Adrenal gland (tissue), 12 donors: ENCODE measurements around the gene SPTBN1. TPM values are rescaled to one million over a fixed set of nuclear protein-coding genes. Genes with fewer than 3 reads are reported as not detected.

Experiments
- DNase-seq, 7 donors: peaks; one replicate each; pipeline ENCODE4 v3.0.0-alpha.2; 2019 to 2020
- H3K27ac ChIP-seq, 5 donors: fragments of 200-600 bp; sonication (generic) in 4 of 5; 1 replicate in 3 of 5; 2 replicates in 2 of 5; pipeline versions ENCODE4 v1.5.1 to v1.8.0; 2016 to 2020; ENCODE audit warnings: mild to moderate bottlenecking in 1 of 5
- H3K27me3 ChIP-seq: fragments of 200-600 bp; 2 replicates; pipeline ENCODE4 v1.8.0; 2021
- H3K36me3 ChIP-seq, 2 donors: fragments of 200-600 bp; replicated peaks in 1 of 2; 1 replicate in 1 of 2; 2 replicates in 1 of 2; pipeline versions ENCODE4 v1.5.1 to v1.8.0; 2018 to 2022
- H3K4me1 ChIP-seq, 2 donors: fragments of 200-600 bp; replicated peaks in 1 of 2; 1 replicate in 1 of 2; 2 replicates in 1 of 2; pipeline versions ENCODE4 v1.5.1 to v1.8.0; 2018 to 2021
- H3K4me3 ChIP-seq, 4 donors: fragments of 200-600 bp; sonication (generic) in 3 of 4; one replicate each; pipeline ENCODE4 v1.5.1; 2016 to 2018
- H3K9me3 ChIP-seq, 3 donors: fragments of 200-600 bp; sonication (generic) in 1 of 3; replicated peaks in 1 of 3; 1 replicate in 2 of 3; 2 replicates in 1 of 3; pipeline versions ENCODE4 v1.5.1 to v1.8.0; 2016 to 2021
- POLR2A ChIP-seq, 2 donors: fragments of 450-650 bp; IDR thresholded peaks; one replicate each; pipeline ENCODE4 v1.6.1; 2017; ENCODE audit warnings: antibody characterized with exemption in 2 of 2, mild to moderate bottlenecking in 2 of 2, moderate library complexity in 1 of 2
- WGBS, 4 donors: extraction: QIAGEN DNeasy Blood & Tissue Kit in 2 of 4; methylation state at CpG; one replicate each; pipeline versions ENCODE4 v1.1.5 to v1.1.7; 2013 to 2017; 5-methylcytosine and 5-hydroxymethylcytosine counted together
- intact Hi-C, 2 donors: fragments of 100-400 bp; cut with DNase I; formaldehyde crosslinking; loops; one replicate each; pipeline versions ENCODE4 v1.14.1 to v1.15.0; 2022 to 2023
- polyA plus RNA-seq, 3 donors: library from polyadenylated mRNA; stranded (reverse); fragments of 200-250 nt in 2 of 3; fragments of 350-450 nt in 1 of 3; fragmentation: Illumina TruSeq in 1 of 3; extraction: RNeasy Lipid Tissue Mini Kit (QIAGEN cat#74804) in 1 of 3; gene quantifications; one replicate each; pipeline ENCODE4 v1.2.3, GENCODE V29; 2013 to 2014
- total RNA-seq, 9 donors: library from RNA; depleted of rRNA in 4 of 9; stranded (reverse); fragments of >200 nt in 4 of 9; fragments of 120-200 nt in 1 of 9; fragmentation: NEBNext Ultra II Directional in 1 of 9; extraction: Animal tissue kit (Norgen Biotek cat#: 25700) in 1 of 9; gene quantifications; one replicate each; pipeline versions ENCODE4 v1.1.0 to v1.2.4, GENCODE V29; 2013 to 2023
- TF ChIP-seq, protein P1 (sequence below), 6 experiments: fragments of 450-650 bp in 4 of 6; fragments of 200-600 bp in 2 of 6; sonication (generic) in 1 of 6; IDR thresholded peaks; 1 replicate in 5 of 6; 2 replicates in 1 of 6; pipeline versions ENCODE4 v1.5.1 to v1.8.0; 2016 to 2021; ENCODE audit warnings: antibody characterized with exemption in 6 of 6, mild to moderate bottlenecking in 2 of 6, moderate library complexity in 1 of 6
- donor health status: healthy with polysubstance abuse.
- donor health status: Bipolar disorder and iron deficiency.
- donor health status: DM: yes; HTN: yes; CAD: no.
- donor health status: DM: no; HTN: no; CAD: no.
- donor health status: DM: no; HTN: no; CAD: no.
- donor health status: DM: yes; HTN: yes; CAD: no.

SPTBN1 gene
- total and polyA plus RNA-seq, 12 donors, result 72.9 to 653 (median 493) TPM

DNA sequence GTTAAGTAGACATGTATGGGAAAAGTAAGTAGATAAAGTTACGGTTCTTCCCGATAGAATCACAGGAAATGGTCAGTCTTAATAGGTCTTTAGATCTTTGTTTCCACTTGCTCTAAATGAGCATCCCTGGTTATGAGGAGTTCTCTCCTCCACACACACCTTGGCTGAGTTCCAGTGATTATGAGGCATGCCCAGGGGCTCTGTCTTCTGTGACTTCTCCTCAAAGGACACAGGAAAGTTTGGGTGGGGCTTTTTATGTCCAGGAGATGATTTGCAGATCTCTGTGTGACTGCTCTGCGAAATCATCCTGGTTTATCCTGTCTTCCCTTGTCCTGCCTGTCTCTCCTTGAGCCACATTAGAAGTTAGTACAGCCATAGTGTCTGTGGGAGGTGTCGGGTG is 183.5 kb downstream of the SPTBN1 start:
- peak overlapping the region; percentile 55 to 88 (median 79) for H3K27ac ChIP-seq
- TF ChIP-seq POLR2A (IDR thresholded peaks at IDR 0.05), result no peak
- TF ChIP-seq, protein P1, sequence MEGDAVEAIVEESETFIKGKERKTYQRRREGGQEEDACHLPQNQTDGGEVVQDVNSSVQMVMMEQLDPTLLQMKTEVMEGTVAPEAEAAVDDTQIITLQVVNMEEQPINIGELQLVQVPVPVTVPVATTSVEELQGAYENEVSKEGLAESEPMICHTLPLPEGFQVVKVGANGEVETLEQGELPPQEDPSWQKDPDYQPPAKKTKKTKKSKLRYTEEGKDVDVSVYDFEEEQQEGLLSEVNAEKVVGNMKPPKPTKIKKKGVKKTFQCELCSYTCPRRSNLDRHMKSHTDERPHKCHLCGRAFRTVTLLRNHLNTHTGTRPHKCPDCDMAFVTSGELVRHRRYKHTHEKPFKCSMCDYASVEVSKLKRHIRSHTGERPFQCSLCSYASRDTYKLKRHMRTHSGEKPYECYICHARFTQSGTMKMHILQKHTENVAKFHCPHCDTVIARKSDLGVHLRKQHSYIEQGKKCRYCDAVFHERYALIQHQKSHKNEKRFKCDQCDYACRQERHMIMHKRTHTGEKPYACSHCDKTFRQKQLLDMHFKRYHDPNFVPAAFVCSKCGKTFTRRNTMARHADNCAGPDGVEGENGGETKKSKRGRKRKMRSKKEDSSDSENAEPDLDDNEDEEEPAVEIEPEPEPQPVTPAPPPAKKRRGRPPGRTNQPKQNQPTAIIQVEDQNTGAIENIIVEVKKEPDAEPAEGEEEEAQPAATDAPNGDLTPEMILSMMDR (IDR thresholded peaks at IDR 0.05), result no peak
- 56 to 65% (median 63%) methylated on average over 3 to 4 of the region's 4 CpGs for WGBS, 4 donors
- peaks cover 53 to 86% of the 10 kb centered on the region in 2 donors for H3K4me1 ChIP-seq
- peak in 1 of 7 donors; percentile 67 for DNase-seq
- no peaks in the 10 kb centered on the region for H3K27me3 ChIP-seq
- H3K9me3 ChIP-seq, result no peaks in the 10 kb centered on the region
- intact Hi-C loops, result no loop called here
- no peak overlapping the region for H3K4me3 ChIP-seq
- H3K36me3 ChIP-seq, result peaks cover 0 to 59% of the 10 kb centered on the region in 2 donors

- no peak overlapping the region for H3K4me3 ChIP-seq
- intact Hi-C loops, result no loop called here
- no peak for TF ChIP-seq POLR2A (IDR thresholded peaks at IDR 0.05)
- TF ChIP-seq, protein P1 (IDR thresholded peaks at IDR 0.05), result no peak
- H3K36me3 ChIP-seq, result peaks cover 0 to 64% of the 10 kb centered on the region in 2 donors
- no peaks in the 10 kb centered on the region for H3K27me3 ChIP-seq
- WGBS, 4 donors, result 38 to 48% (median 44%) methylated on average over 8 of the region's 8 CpGs
- H3K27ac ChIP-seq, result peak overlapping the region; percentile 55 to 88 (median 79)
- H3K4me1 ChIP-seq, result peaks cover 39 to 75% of the 10 kb centered on the region in 2 donors
- no peak for DNase-seq
- no peaks in the 10 kb centered on the region for H3K9me3 ChIP-seq
Observed at GRCh38 chr2:54640834-54641540, 184.9 kb downstream of the SPTBN1 start.

DNA sequence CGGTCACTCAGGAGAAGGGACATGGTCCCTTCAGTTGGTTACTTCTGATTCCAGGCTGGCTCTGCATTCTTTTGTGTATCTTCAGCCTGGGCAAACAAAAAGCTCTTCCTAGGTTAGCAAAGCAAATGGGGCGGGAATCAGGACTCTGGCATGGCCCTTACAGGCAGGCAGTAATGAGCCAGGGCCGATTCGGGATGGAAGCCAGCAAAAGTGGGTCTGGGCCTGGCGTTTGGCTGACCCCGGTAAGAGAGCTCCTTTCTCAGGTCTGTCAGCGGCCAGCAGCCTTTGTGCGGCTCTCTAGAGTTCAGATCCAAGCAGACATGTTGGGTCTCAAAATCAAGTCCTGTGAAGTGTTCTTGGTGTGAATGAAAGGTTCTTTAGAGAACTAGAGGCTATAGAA is 185.9 kb downstream of the SPTBN1 start:
- Histone ChIP-seq H3K4me1 (peaks cover 29 to 70% of the 10 kb centered on the region in 2 donors), H3K36me3 (peaks cover 0 to 74% of the 10 kb centered on the region in 2 donors), H3K27ac (peak overlapping the region; percentile 55 to 88 (median 79)), H3K27me3 (no peaks in the 10 kb centered on the region), H3K4me3 (no peak overlapping the region), H3K9me3 (no peaks in the 10 kb centered on the region)
- TF ChIP-seq, protein P1 (IDR thresholded peaks at IDR 0.05), result no peak
- TF ChIP-seq POLR2A (IDR thresholded peaks at IDR 0.05), result no peak
- peak in 6 of 7 donors; percentile 33 to 80 (median 68) for DNase-seq
- intact Hi-C loops, result no loop called here
- WGBS, 4 donors, result 55 to 70% (median 60%) methylated on average over 8 of the region's 8 CpGs

DNA sequence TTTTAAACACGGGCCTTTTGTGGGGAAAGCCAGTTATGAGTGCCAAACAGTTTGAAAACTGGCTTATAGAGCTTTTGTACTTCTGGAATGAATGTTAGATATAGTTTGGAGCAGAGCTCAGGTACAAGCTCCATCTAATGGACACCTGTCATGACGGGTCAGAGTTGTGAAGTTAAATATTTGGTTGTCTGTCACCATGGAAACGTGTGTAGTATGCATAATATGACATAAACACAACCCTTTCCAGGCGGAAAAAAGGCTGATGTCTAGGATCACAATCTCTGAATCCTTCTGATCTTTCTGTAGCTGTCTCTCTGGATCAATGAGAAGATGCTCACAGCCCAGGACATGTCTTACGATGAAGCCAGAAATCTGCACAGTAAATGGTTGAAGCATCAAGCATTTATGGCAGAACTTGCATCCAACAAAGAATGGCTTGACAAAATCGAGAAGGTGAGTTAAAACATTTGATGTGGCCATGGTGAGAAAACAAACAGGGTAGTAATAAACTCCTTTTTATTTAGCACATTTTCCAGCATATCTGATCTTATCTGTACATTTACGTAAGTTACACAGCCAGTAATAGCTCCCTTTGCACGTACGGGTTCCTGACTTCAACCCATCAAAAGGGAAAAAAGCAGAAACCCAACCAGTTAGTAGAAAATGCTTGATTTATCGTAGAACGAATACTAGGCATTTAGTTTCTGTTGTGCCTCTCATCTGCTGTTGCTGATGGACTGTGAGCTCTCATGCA is 186.7 kb downstream of the SPTBN1 start:
- Histone ChIP-seq H3K36me3 (peaks cover 0 to 76% of the 10 kb centered on the region in 2 donors), H3K27me3 (no peaks in the 10 kb centered on the region), H3K4me3 (no peak overlapping the region), H3K9me3 (no peaks in the 10 kb centered on the region), H3K27ac (peak overlapping the region in 2 of 5 donors; percentile 21 to 88), H3K4me1 (peaks cover 28 to 62% of the 10 kb centered on the region in 2 donors)
- TF ChIP-seq, protein P1 (IDR thresholded peaks at IDR 0.05), result no peak
- no peak for TF ChIP-seq POLR2A (IDR thresholded peaks at IDR 0.05)
- DNase-seq, result no peak
- 83 to 88% (median 85%) methylated on average over 11 of the region's 11 CpGs for WGBS, 4 donors
- intact Hi-C loops, result no loop called here
